HG03280 (cell line): ENCODE results near the gene ALKBH8.
"Not testable (repeated sequence)": the region's sequence is repeated elsewhere in the genome, so short reads cannot be mapped to it uniquely, and the experiment has no call there.

ENCODE experiments used
- ATAC-seq: cut with Tn5 transposase; IDR thresholded peaks from one replicate; pipeline ENCODE4 v1.9.1; 2021; ENCODE audit warnings: mild to moderate bottlenecking, moderate library complexity; ENCODE audit not compliant: unreplicated experiment

Gene ALKBH8

GRCh38 chr11:107508858-107509244, 56.7 kb downstream of the ALKBH8 start:
- ATAC-seq: no peak

GRCh38 chr11:107508201-107508857, 57.2 kb downstream of the ALKBH8 start:
- ATAC-seq: no peak

DNA sequence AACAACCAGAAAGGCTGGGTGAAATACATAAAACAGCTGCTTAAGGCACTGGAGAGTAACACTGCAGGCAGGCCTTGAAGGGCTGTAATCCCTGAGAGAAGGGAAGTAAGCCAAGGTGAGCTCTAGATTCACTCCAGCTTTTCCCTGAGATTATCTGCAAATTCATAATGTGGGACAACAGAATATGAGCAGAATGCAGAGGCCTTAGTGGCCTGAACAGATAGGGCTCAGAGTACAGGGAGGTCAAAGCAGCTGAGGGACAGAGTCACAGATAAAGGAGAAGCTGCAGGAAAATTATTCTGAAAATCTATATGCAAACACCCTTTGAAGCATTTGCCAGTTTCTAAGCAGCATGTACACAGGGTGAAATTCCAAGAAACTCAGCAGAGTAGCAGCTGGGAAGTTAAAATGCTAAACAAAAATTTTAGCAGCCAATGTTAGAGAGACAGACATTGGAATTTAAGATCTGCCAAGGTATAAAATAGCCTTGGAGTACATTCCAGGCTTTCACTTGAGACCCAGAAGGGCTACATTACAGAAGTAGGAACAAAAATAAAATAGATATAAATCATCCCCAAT, 59.8 kb downstream of the ALKBH8 start:
- ATAC-seq: no peak

DNA sequence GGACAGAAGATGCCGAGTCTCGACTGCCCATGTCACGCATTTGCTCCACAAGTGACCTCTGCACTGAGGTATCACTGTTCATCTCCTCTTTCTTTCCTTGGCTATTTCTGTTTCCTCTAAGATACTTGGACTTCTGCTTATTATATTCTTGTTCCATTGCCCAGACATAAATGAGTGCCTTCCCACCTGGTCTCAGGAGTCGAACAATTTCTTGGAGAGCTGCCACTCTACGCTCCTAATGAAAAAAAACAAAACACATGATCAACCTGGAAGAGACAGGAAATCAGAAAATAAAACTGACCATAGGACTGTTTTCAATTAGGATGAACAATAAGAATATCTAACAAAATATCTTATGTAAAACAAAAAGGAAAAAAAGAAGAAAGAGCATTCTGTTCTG, 60.6 kb downstream of the ALKBH8 start:
- no peak for ATAC-seq

DNA sequence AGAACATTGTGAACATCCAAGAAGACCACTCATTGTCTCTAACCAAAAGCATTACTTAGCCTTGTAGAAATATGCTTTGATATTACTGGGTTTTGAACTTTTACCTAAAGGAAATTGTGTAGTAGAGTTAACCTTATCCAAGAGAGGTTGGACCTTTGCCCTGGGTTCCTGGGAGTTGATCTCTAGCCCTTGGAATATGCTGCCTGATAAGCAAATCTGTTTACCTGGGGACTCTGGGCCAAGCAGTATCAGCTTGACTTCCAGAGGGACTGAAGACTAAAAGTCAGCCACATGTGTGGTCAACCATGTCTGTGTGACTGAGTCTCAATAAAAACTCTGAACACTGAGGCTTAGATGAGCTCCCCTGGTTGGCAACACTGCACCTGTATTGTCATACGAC, 63.8 kb downstream of the ALKBH8 start:
- no peak for ATAC-seq

- ATAC-seq: not testable (repeated sequence)
These were observed 68.2 kb downstream of the ALKBH8 start for GRCh38 chr11:107497371-107497770.

GRCh38 chr11:107496011-107496410, 69.5 kb downstream of the ALKBH8 start:
- no peak for ATAC-seq

GRCh38 chr11:107494055-107494454, 71.5 kb downstream of the ALKBH8 start:
- ATAC-seq: no peak

DNA sequence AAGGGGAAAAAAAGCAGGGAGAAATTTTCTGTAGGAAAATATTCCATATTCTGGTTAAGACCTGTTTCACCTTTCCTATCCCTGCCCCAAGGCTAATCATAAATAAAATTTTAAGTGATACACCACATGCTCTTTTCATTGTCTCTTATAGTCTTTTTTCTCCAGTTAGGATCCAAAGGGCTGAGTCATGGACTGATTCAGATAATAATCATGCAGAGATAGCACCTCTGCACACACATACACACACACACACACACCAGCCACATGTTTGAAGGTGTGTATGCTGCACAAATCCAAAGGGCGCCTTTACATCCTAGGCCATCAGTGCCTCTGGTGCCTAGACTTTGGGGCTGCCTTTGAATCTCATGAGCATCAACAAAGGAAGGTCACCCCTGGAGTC, 72.4 kb downstream of the ALKBH8 start:
- ATAC-seq: no peak

DNA sequence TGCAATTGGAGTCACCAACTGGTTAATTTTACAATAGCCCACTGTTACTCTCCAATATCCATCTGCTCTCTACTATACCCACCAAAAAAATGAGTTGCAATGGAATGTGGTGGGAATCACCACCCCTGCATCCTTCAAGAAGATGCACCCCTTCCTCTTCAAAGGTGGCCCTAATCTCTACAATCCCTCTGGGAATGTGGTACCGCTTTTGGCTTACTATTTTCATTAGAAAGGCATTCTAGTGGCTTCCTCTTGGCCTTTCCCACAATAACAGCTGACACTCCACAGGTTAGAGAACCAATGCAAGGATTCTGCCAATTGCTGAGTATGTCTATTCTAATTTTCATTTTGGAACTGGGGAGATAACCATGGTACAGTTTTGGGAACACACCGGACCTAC, 74.7 kb downstream of the ALKBH8 start:
- ATAC-seq: no peak

GRCh38 chr11:107482234-107482633, 83.3 kb downstream of the ALKBH8 start:
- no peak for ATAC-seq

DNA sequence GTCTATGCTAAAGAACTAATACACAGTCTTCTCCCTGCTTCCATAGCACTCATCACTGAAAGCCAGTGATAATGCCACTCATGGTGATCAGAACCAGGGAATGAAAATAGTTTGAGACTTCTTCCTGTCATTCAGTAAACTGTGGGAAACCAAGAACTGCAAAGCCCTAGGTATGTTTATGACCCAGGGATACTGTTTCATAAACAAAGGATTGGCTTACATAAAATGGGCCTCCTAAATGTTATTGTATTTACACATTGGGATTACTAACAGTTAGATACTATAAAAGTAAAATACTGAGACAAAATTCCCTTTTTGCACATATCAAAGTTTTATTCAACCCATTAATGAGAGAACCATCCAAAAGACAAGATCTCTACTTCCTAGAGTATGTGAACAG, 86.6 kb downstream of the ALKBH8 start:
- ATAC-seq: no peak

DNA sequence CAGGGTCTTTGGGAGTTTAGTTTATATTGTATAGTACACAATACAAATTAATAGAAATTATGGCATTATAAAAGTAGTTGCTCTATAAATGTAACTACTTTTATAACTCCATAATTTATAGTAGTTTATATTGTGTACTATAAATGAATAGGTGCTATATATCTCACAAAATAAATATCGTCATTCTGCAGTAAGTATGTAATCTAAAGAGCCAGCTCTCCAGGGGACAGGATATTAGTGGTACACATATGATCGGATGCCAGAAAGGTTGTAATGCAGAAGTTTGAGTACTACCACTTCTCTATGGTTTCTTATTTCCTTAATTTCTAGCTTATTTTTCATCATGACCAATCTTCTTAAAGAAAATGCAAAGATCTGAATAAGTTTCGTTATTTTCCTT, 87.7 kb downstream of the ALKBH8 start:
- no peak for ATAC-seq

DNA sequence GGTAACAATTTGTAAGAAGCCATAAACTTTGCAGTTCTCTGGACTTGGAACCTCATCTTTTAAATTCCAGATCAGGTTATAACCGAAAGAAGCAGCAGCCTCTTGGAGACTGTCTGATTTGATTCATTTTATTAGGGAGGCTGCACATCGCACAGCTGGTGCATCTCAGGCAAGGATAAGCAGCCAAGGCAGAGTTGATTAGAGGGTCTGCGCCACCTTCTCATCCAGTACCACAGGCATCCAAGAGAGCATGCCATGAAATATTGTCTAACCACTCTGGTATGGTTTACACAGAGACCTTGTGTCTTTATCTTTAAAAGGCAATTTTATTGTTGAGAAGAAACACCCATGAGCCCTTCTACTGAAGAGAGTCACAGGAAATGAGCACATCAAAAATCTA, 91.7 kb downstream of the ALKBH8 start:
- ATAC-seq: no peak

DNA sequence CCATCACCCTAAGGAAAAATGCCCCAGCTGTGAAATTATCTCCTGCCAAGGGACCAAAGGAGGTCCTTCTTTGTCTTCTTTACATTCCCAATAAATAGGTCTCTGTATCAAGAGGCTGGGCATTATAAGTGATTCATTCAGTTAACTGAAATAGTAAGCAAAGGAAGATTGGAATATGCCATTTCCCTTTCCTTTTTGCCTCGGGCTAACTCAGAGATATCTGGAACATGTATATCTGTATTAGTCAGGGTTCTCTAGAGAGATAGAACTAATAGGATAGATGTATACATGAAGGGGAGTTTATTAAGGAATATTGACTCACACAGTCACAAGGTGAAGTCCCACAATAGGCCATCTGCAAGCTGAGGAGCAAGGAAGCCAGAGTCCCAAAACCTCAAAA, 92.6 kb downstream of the ALKBH8 start:
- ATAC-seq: no peak

DNA sequence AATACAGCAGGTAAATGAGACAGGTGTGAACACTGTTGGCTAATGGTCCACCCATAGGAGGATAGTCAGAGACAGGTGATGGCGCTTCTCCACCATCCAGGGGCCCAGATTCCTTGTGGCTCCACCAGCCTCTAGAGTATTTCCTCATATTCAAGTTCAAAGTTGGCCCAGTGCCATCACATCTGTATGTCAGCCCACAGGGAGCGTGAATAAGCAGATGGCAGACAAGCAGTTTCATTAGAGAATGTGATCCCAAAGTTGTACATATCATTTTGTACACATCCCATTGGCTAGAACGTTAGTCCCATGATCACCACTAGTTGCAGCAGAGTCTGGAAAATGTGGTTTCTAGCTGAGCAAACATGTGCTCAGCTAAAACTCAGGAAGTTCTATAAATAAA, 96.9 kb downstream of the ALKBH8 start:
- no peak for ATAC-seq

DNA sequence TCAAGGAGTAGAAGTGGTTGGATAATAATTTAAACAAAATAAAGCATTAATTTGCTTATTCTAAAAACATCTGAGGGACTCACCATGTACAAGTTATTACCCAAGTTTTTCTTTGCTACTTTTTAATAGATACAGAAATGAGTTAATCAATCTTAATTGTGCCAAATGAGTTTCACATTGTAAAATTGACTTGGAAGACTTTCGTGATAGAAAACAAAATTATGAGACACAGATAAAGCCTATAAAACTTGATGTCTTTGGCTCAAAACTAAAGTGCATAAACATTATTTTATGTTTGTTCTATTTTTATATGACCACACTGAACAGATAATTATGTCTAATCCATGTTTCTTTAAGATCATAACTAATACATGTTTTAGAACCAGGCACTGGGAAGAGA, 97.8 kb downstream of the ALKBH8 start:
- ATAC-seq: no peak

GRCh38 chr11:107466275-107466866, 99.2 kb downstream of the ALKBH8 start:
- not testable (repeated sequence) for ATAC-seq

DNA sequence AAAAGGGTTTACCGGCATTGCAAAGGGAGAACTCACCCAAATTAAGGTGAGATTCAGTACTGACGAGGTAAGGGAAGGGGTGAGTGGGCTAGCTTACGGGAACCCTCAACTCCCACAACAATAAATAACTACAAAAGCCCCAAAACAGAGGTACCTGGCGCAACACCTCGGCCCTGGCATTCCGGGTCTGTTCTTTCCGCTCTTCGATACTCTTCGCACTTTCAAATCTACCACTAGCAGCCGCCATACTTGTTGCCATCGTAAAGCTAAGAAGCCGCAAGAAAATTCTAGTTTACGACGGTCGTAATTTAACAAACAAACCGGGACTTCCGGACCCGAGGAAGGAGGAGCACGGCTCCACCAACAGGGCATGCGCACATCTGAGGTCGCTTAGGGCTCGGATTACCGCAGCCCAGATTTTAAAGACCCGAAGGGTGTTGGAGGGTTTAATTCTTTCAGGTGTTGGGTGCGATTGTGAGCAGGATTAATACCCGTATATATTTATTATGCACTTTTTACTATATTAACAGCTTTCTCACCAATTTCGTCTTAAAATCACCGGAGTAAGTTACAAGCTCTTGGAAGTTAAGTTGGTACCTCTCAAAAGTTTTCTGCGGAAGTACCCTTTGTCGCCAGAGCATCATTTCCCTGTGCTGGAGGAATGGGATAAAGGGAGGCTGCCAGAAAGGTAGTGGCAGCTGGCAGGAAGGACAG, 107.8 kb downstream of the ALKBH8 start, which contains the start of gene CWF19L2:
TSS of gene CWF19L2 (minus strand) at position 268 of the 714 bp plus-strand sequence. CDS start at position 259, 9 bp downstream.
- ATAC-seq: peak; percentile 97

DNA sequence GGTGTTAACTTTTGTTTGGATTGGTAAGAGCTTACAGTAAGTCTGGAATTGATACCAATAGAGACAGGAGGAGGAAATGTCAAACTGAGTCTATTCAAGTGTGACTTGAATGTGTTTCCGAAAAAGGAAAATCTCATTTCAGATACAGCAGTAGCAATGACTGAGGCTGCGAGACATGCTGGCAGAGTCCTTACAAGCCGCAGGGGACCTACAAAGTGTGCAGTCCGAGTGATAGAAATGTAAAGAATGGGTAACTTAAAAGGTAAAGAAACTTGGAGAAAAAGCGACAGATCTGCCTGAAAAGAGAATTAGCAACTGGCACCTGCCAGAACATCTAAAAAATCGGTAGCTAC, 108.4 kb downstream of the ALKBH8 start:
- peak; percentile 35 for ATAC-seq

- ATAC-seq: no peak
These were observed 111.8 kb downstream of the ALKBH8 start for GRCh38 chr11:107453594-107454286.
